GM23248 (cell line): Measurements from ENCODE around the gene GBP6. TPM values are rescaled to one million over a fixed set of nuclear protein-coding genes. Genes with fewer than 3 reads are reported as not detected.
"Not testable (repeated sequence)": the region's sequence is repeated elsewhere in the genome, so short reads cannot be mapped to it uniquely, and the experiment has no call there.

ENCODE experiments used
- DNase-seq: peaks from one replicate; pipeline ENCODE4 v3.0.0-alpha.2; 2015
- H2AFZ ChIP-seq: fragments of 200-600 bp; sonication (generic); 2 replicates; pipeline ENCODE4 v1.6.1; 2016; ENCODE audit warnings: antibody characterized with exemption
- H3F3A ChIP-seq: fragments of 200-600 bp; sonication (generic); 2 replicates; pipeline ENCODE4 v1.6.1; 2016; ENCODE audit warnings: mild to moderate bottlenecking, antibody characterized with exemption, mixed run types; ENCODE audit not compliant: insufficient read depth
- H3K27ac ChIP-seq: fragments of 200-600 bp; sonication (generic); 2 replicates; pipeline ENCODE4 v1.5.1; 2016; ENCODE audit warnings: mild to moderate bottlenecking
- H3K27me3 ChIP-seq: fragments of 200-600 bp; sonication (generic); replicated peaks from 2 replicates; pipeline ENCODE4 v1.6.1; 2016; ENCODE audit warnings: mild to moderate bottlenecking; ENCODE audit not compliant: insufficient read depth
- H3K36me3 ChIP-seq: fragments of 200-600 bp; sonication (generic); 2 replicates; pipeline ENCODE4 v1.6.1; 2016; ENCODE audit warnings: low read depth, mild to moderate bottlenecking
- H3K4me1 ChIP-seq: fragments of 200-600 bp; sonication (generic); 2 replicates; pipeline ENCODE4 v1.6.1; 2016; ENCODE audit warnings: mild to moderate bottlenecking; ENCODE audit not compliant: insufficient read depth
- H3K4me2 ChIP-seq: fragments of 200-600 bp; sonication (generic); one replicate; pipeline ENCODE4 v1.6.1; 2016; ENCODE audit warnings: mild to moderate bottlenecking; ENCODE audit not compliant: unreplicated experiment
- H3K4me3 ChIP-seq: fragments of 200-600 bp; sonication (generic); 2 replicates; pipeline ENCODE4 v1.5.1; 2016; ENCODE audit warnings: mild to moderate bottlenecking
- H3K79me2 ChIP-seq: fragments of 200-600 bp; sonication (generic); 2 replicates; pipeline ENCODE4 v1.6.1; 2016; ENCODE audit warnings: mild to moderate bottlenecking; ENCODE audit not compliant: insufficient read depth
- H3K9ac ChIP-seq: fragments of 200-600 bp; sonication (generic); 2 replicates; pipeline ENCODE4 v1.6.1; 2016; ENCODE audit warnings: mild to moderate bottlenecking
- H3K9me2 ChIP-seq: fragments of 200-600 bp; sonication (generic); 2 replicates; pipeline ENCODE4 v1.6.1; 2016; ENCODE audit warnings: mixed run types, mild to moderate bottlenecking, moderate library complexity; ENCODE audit not compliant: insufficient read depth
- H3K9me3 ChIP-seq: fragments of 200-600 bp; sonication (generic); one replicate; pipeline ENCODE4 v1.6.1; 2017; ENCODE audit warnings: low read depth
- H4K20me1 ChIP-seq: fragments of 200-600 bp; sonication (generic); 2 replicates; pipeline ENCODE4 v1.6.0; 2016; ENCODE audit not compliant: insufficient read depth
- EZH2 ChIP-seq: fragments of 200-600 bp; sonication (generic); IDR thresholded peaks from 2 replicates; pipeline ENCODE4 v1.6.1; 2018; ENCODE audit warnings: antibody characterized with exemption, mild to moderate bottlenecking; ENCODE audit not compliant: insufficient read depth, poor library complexity, severe bottlenecking
- EZH2phosphoT487 ChIP-seq: fragments of 200-600 bp; sonication (generic); IDR thresholded peaks from 2 replicates; pipeline ENCODE4 v1.6.1; 2018; ENCODE audit warnings: antibody characterized with exemption, moderate library complexity, mild to moderate bottlenecking, low read depth; ENCODE audit not compliant: insufficient read depth
- WGBS, 2 experiments: methylation state at CpG; one replicate each; pipeline ENCODE4 v1.1.6; 2015 to 2017; ENCODE audit warnings: low lambda C conversion rate in 2 of 2, low coverage in 1 of 2; ENCODE audit errors: missing lambda C conversion rate in 2 of 2; 5-methylcytosine and 5-hydroxymethylcytosine counted together
- in situ Hi-C: fragments of 300-500 bp; cut with MboI; formaldehyde crosslinking; loops from 2 replicates; pipeline ENCODE4 v1.15.0; 2020
- polyA plus RNA-seq: library from polyadenylated mRNA; unstranded; fragments of >200 nt; fragmentation: Nextera tagmentation; extraction: Ambion mirVana; gene quantifications from 2 replicates; pipeline ENCODE4 v1.2.1, GENCODE V29; 2016
- total RNA-seq: library from RNA; depleted of rRNA; stranded (reverse); fragments of >200 nt; shearing (Covaris generic); gene quantifications from 2 replicates; pipeline ENCODE4 v1.2.3, GENCODE V29; 2014

Gene GBP6
- total and polyA plus RNA-seq, 2 experiments from 2014 or later, result not detected

GRCh38 chr1:89335486-89335885 is 28.4 kb upstream of the GBP6 start:
- no peak overlapping the region for H2AFZ ChIP-seq
- H3K9ac ChIP-seq, result no peak overlapping the region
- no peaks in the 10 kb centered on the region for H3K9me3 ChIP-seq
- no peaks in the 10 kb centered on the region for H4K20me1 ChIP-seq
- no peak overlapping the region for H3K4me2 ChIP-seq
- H3K27ac ChIP-seq, result no peak overlapping the region
- DNase-seq, result no peak
- no peak overlapping the region for H3K4me3 ChIP-seq
- H3K79me2 ChIP-seq, result no peaks in the 10 kb centered on the region
- H3K9me2 ChIP-seq, result no peaks in the 10 kb centered on the region
- H3K36me3 ChIP-seq, result no peaks in the 10 kb centered on the region
- H3K4me1 ChIP-seq, result no peaks in the 10 kb centered on the region
- H3K27me3 ChIP-seq, result no peaks in the 10 kb centered on the region
- H3F3A ChIP-seq, result no peaks in the 10 kb centered on the region
- no peak for TF ChIP-seq EZH2phosphoT487
- no peak for TF ChIP-seq EZH2
- in situ Hi-C loops, result no loop called here

- TF ChIP-seq EZH2phosphoT487, result no peak
- no peak for TF ChIP-seq EZH2
- H3K9me2 ChIP-seq, result no peaks in the 10 kb centered on the region
- H3K4me3 ChIP-seq, result no peak overlapping the region
- H3K4me1 ChIP-seq, result no peaks in the 10 kb centered on the region
- H3K27ac ChIP-seq, result no peak overlapping the region
- H3K27me3 ChIP-seq, result no peaks in the 10 kb centered on the region
- H3F3A ChIP-seq, result no peaks in the 10 kb centered on the region
- H2AFZ ChIP-seq, result no peak overlapping the region
- no peak for DNase-seq
- no peaks in the 10 kb centered on the region for H4K20me1 ChIP-seq
- H3K36me3 ChIP-seq, result no peaks in the 10 kb centered on the region
- H3K9me3 ChIP-seq, result no peaks in the 10 kb centered on the region
- no peak overlapping the region for H3K9ac ChIP-seq
- WGBS, 2 experiments, result 43 to 49% methylated on average over 4 of the region's 4 CpGs
- in situ Hi-C loops, result no loop called here
- no peak overlapping the region for H3K4me2 ChIP-seq
- no peaks in the 10 kb centered on the region for H3K79me2 ChIP-seq
These were observed 26.0 kb upstream of the GBP6 start for GRCh38 chr1:89337903-89338302.

- no peak overlapping the region for H3K27ac ChIP-seq
- in situ Hi-C loops, result no loop called here
- no peak for DNase-seq
- no peak overlapping the region for H3K4me3 ChIP-seq
- WGBS, 2 experiments, result 44 to 52% methylated on average over 4 of the region's 4 CpGs
- no peak overlapping the region for H3K4me2 ChIP-seq
- no peak overlapping the region for H2AFZ ChIP-seq
- no peaks in the 10 kb centered on the region for H4K20me1 ChIP-seq
- TF ChIP-seq EZH2 (no peak), EZH2phosphoT487 (no peak)
- H3K9me2 ChIP-seq, result no peaks in the 10 kb centered on the region
- H3K9me3 ChIP-seq, result no peaks in the 10 kb centered on the region
- H3K36me3 ChIP-seq, result no peaks in the 10 kb centered on the region
- H3F3A ChIP-seq, result no peaks in the 10 kb centered on the region
- H3K27me3 ChIP-seq, result no peaks in the 10 kb centered on the region
- H3K79me2 ChIP-seq, result no peaks in the 10 kb centered on the region
- no peak overlapping the region for H3K9ac ChIP-seq
- H3K4me1 ChIP-seq, result no peaks in the 10 kb centered on the region
These were observed 24.8 kb upstream of the GBP6 start for GRCh38 chr1:89339039-89339438.

GRCh38 chr1:89345479-89345878 is 18.4 kb upstream of the GBP6 start:
- H3K79me2 ChIP-seq, H4K20me1 ChIP-seq, H3F3A ChIP-seq, H3K27ac ChIP-seq, H3K4me1 ChIP-seq, H3K36me3 ChIP-seq, H3K9me3 ChIP-seq, H3K4me2 ChIP-seq, in situ Hi-C loops, H3K4me3 ChIP-seq, H2AFZ ChIP-seq, H3K9me2 ChIP-seq, H3K9ac ChIP-seq, H3K27me3 ChIP-seq, DNase-seq: not testable (repeated sequence)

- H3K4me3 ChIP-seq, result no peak overlapping the region
- no peaks in the 10 kb centered on the region for H3F3A ChIP-seq
- no peak overlapping the region for H3K4me2 ChIP-seq
- in situ Hi-C loops, result no loop called here
- no peak for DNase-seq
- no peaks in the 10 kb centered on the region for H3K9me2 ChIP-seq
- no peaks in the 10 kb centered on the region for H4K20me1 ChIP-seq
- no peak overlapping the region for H3K27ac ChIP-seq
- H3K4me1 ChIP-seq, result no peaks in the 10 kb centered on the region
- no peak overlapping the region for H2AFZ ChIP-seq
- no peaks in the 10 kb centered on the region for H3K36me3 ChIP-seq
- H3K9me3 ChIP-seq, result no peaks in the 10 kb centered on the region
- no peaks in the 10 kb centered on the region for H3K79me2 ChIP-seq
- H3K9ac ChIP-seq, result no peak overlapping the region
- 32 to 41% methylated on average over 2 of the region's 2 CpGs for WGBS, 2 experiments
- TF ChIP-seq EZH2phosphoT487 (no peak), EZH2 (no peak)
- H3K27me3 ChIP-seq, result no peaks in the 10 kb centered on the region
These were observed 16.6 kb upstream of the GBP6 start for GRCh38 chr1:89347296-89347695.
